ENCODE data around the gene NFAT5.

The NFAT5 gene

GRCh38 chr16:69600202-69600601 lies 34.4 kb downstream of the NFAT5 start:
- no peaks in the 10 kb centered on the region for H3K9me3 ChIP-seq
- no peak for DNase-seq
- no peak for TF ChIP-seq CTCF (IDR thresholded peaks at IDR 0.05; ENCODE audit: low read depth, low read length)
- no peak overlapping the region for H3K4me3 ChIP-seq (ENCODE audit: low read depth, low read length)
- no peaks in the 10 kb centered on the region for H3K4me1 ChIP-seq
- H3K36me3 ChIP-seq: no peaks in the 10 kb centered on the region
- H3K27me3 ChIP-seq: no peaks in the 10 kb centered on the region

- no peak for TF ChIP-seq CTCF (IDR thresholded peaks at IDR 0.05; ENCODE audit: low read depth, low read length)
- H3K9me3 ChIP-seq: no peaks in the 10 kb centered on the region
- no peak for DNase-seq
- no peaks in the 10 kb centered on the region for H3K4me1 ChIP-seq
- no peak overlapping the region for H3K4me3 ChIP-seq (ENCODE audit: low read depth, low read length)
- H3K27me3 ChIP-seq: no peaks in the 10 kb centered on the region
- no peaks in the 10 kb centered on the region for H3K36me3 ChIP-seq
Observed at GRCh38 chr16:69601250-69601649, 35.5 kb downstream of the NFAT5 start.

- no peak for TF ChIP-seq CTCF (IDR thresholded peaks at IDR 0.05; ENCODE audit: low read depth, low read length)
- H3K4me3 ChIP-seq (ENCODE audit: low read depth, low read length): no peak overlapping the region
- H3K9me3 ChIP-seq: no peaks in the 10 kb centered on the region
- H3K36me3 ChIP-seq: no peaks in the 10 kb centered on the region
- H3K4me1 ChIP-seq: peaks cover 8% of the 10 kb centered on the region
- H3K27me3 ChIP-seq: no peaks in the 10 kb centered on the region
- DNase-seq: no peak
Observed at GRCh38 chr16:69606985-69607384, 41.2 kb downstream of the NFAT5 start.

- Histone ChIP-seq H3K4me1 (peaks cover 8% of the 10 kb centered on the region), H3K9me3 (no peaks in the 10 kb centered on the region), H3K4me3 (ENCODE audit: low read depth, low read length) (no peak overlapping the region), H3K27me3 (no peaks in the 10 kb centered on the region), H3K36me3 (no peaks in the 10 kb centered on the region)
- TF ChIP-seq CTCF (IDR thresholded peaks at IDR 0.05; ENCODE audit: low read depth, low read length): no peak
- DNase-seq: no peak
Observed at GRCh38 chr16:69607674-69608073, 41.9 kb downstream of the NFAT5 start.

GRCh38 chr16:69610356-69610755 lies 44.6 kb downstream of the NFAT5 start:
- Histone ChIP-seq H3K9me3 (no peaks in the 10 kb centered on the region), H3K4me1 (peaks cover 8% of the 10 kb centered on the region), H3K27me3 (no peaks in the 10 kb centered on the region), H3K36me3 (no peaks in the 10 kb centered on the region), H3K4me3 (ENCODE audit: low read depth, low read length) (no peak overlapping the region)
- no peak for DNase-seq
- TF ChIP-seq CTCF (IDR thresholded peaks at IDR 0.05; ENCODE audit: low read depth, low read length): no peak

- Histone ChIP-seq H3K4me3 (ENCODE audit: low read depth, low read length) (no peak overlapping the region), H3K27me3 (no peaks in the 10 kb centered on the region), H3K36me3 (no peaks in the 10 kb centered on the region), H3K9me3 (no peaks in the 10 kb centered on the region), H3K4me1 (peaks cover 8% of the 10 kb centered on the region)
- no peak for TF ChIP-seq CTCF (IDR thresholded peaks at IDR 0.05; ENCODE audit: low read depth, low read length)
- no peak for DNase-seq
Observed at GRCh38 chr16:69611103-69611640, 45.4 kb downstream of the NFAT5 start.

All from BE2C (cell line).